RPMI7951 (cell line): ENCODE measurements around the gene DDA1. TPM values are rescaled to one million over a fixed set of nuclear protein-coding genes. Genes with fewer than 3 reads are reported as not detected.
A peak's percentile ranks its signal among the peaks of the same experiment; 100 is the strongest.

Source experiments
- DNase-seq: peaks from one replicate; pipeline ENCODE4 v3.0.0-alpha.2; 2012; ENCODE audit warnings: low read depth
- total RNA-seq: library from RNA; depleted of rRNA; stranded (reverse); fragments of >200 nt; shearing (Covaris generic); gene quantifications from 2 replicates; pipeline ENCODE4 v1.2.3, GENCODE V29; 2014

DDA1 gene
- total RNA-seq, 1 experiment from 2014 or later = 20.2 TPM

DNA sequence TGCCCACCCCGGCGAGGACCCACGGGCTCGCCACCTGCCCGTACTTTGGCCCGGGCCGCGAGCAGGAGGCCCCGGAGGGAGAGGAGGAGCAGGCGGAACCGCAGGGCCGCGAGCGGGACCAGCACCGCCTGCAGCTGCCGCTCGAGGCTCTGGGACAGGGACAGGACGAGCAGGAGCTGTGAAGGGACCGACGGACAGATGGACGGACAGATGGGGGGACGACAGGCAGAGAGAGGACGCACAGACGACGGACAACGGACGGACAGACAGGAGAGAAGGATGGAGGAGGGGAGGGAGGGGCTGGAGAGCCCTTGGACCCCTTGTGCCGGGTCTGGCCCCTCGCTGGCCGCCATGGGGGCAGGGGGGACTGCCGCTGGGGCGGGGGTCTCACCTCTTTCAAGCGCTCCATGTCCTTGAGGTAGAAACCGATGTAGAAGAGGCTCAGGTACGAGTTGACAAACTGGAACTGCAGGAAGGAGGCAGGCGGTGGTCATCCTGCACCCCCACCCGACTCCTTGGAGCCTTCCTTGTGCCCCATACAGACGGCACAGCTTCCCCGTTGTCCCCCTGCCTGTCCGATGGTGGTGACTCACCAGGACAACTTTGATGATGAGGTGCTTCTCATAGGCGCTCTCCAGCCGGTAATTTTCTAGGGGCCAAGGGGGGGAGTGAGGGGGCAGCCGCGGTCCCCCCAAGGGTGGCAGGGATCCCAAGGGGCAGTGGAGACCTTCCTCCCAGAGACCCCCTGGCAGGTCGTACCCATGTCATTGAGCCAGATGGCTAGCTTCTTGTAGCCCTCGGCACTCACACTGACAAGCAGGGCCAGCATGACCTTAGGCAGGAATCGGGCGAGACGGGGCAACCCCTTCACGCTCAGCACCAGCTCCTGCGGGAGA, 20.3 kb downstream of the DDA1 start:
- DNase-seq = no peak

DNA sequence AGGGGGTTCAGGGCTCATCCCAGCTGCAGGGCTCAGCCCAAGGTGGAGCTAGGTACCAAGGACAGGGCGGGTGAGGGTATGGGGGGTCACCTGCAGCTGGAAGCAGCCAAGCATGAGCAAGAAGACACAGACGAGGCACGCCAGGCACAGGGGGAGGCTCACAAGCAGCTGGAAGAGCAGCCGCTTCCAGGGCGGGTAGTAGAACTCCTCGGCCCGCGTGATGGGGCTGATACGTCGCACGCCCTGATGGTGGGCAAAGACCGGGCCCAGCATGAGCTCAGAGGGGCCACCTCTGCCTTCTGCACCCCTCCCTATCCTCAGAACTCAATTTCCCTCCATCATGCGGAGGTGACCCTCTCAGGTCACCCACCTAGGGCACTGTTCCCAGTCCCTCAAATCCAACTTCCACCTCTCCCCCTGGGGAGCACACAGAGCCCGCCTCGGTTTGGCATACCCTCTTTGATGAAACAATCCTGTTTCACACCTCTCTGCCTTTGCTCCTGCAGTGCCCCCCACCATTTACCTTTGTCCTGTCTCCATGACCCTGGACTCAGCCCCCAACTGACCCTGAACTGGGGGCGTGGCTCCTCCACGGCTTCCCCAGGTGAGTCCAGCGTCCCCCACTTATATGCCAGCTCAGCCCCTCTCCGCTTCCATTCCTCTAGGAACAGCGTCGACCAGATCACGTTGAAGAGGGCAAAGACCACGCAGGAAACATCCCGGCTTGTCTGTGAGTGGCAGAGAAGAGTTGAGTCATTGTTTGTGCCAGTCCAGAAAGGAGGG, 21.1 kb downstream of the DDA1 start:
- no peak for DNase-seq

DNA sequence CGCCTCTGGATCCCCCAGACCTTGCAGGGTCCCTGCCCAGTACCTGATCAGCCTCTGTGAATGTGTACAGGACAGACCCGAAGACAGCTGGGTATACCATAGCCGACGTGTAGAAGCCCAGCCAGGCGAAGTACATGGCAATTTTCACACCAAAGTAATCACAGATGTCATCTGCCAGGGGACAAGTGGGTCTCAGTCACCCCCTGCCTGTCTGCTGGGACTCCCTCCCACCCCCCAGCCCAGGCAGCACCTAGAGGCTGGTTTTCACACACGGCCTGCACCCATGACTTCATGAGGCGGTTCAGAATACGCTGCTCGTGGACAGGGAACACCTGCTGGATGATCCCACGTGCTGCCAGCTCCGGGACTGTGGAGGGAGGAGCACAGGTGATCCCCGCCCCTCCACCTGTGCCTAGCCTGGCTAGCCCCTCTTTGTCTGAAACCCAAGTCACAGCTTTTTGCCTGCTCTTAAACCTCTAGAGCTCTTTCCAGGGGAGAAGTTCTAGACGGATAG, 21.7 kb downstream of the DDA1 start:
- no peak for DNase-seq

DNA sequence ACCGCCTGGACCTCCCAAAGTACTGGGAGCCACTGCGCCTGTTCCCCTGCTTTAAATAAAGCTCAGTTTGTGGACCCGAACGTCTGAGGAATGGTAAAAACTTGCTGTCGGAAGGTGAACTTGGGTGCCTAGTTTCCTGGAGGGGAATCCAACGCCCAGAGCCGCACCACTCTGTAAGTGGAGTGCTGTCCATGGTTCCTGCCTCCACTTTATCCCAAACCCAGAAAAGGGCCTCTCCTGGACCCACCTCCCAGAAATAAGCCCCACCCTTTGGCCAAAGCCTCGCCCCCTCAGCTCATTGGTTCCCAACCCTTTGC, 23.0 kb downstream of the DDA1 start:
- no peak for DNase-seq

DNA sequence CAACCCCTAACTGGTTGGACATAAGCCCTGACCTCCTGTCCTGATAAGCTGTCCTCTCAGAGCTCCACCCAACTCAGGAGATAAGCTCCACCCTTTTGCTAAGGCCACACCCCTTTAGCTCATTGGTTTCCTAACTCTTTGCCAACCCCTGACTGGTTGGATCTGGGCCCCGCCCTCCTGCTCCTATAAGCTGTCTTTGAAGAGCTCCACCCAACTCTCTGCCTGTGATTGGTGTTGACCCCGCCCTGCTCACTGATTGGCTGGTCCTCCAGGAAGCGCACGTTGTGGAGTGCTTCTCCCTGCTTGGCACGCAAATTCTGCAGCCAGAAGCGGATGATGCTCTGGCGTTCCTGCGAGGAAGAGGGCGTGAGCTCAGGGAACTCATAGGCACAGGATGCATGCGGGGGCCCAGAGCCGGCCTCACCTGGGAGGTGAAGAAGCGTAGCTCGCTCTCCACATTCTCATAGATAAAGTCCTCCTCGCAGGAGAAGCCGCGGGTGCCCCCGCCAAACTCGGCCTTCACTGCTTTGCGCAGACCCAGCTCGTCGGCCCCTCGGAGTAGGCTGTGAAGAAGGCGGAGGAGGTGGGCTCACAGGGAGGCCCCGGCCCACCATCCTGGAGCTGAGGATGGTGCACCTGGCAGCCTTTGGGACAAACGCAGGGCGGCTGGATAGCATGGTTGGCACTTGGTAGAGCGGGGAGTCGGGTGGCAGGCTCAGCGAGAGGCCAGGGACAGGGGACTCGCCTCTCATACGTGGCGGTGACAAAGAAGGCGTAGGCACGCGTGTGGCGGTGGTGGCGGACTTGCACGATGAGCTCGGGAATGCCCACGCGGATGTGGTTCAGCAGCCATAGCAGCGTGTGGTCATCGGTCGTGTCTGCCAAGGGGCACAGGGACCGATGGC, 23.6 kb downstream of the DDA1 start:
- DNase-seq = peak; percentile 60

DNA sequence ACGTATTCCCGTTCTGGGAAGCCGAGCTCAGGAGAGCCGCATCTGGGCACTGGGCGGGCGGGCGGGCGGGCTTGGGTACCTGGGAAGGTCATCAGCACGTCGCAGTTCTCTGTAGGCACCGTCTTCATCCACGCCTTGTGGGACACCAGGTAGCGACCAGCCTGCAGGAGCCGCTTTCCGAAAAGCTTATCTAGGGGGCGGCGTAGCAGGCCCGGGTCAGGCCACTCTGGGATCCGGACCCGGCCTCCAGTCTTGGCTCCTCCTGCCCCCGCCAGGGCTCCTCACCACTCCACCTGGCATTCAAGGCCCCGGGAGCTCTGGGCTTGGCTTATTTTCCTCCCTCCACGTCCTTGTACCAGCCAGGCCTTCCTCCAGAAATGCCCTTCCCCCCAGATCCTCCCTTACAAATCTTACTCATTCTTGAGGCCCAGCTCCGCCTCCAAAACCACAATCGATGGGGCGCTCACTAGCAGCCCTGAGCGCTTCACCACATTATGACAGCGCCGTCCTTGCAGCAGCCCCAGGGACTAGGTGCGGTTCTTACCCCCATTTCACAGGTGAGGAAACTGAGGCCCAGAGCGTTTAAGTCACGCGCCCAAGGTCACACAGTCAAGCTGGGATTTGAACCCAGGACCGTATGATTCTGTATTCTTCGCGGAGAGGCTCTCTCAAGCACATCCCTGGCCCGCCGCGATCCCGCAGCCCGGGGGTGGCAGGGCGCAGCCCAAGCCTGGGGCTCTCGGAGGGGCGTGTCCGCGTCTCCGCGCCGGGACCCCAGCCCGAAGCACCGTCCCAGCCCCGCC, 24.4 kb downstream of the DDA1 start:
- DNase-seq = peak; percentile 89

DNA sequence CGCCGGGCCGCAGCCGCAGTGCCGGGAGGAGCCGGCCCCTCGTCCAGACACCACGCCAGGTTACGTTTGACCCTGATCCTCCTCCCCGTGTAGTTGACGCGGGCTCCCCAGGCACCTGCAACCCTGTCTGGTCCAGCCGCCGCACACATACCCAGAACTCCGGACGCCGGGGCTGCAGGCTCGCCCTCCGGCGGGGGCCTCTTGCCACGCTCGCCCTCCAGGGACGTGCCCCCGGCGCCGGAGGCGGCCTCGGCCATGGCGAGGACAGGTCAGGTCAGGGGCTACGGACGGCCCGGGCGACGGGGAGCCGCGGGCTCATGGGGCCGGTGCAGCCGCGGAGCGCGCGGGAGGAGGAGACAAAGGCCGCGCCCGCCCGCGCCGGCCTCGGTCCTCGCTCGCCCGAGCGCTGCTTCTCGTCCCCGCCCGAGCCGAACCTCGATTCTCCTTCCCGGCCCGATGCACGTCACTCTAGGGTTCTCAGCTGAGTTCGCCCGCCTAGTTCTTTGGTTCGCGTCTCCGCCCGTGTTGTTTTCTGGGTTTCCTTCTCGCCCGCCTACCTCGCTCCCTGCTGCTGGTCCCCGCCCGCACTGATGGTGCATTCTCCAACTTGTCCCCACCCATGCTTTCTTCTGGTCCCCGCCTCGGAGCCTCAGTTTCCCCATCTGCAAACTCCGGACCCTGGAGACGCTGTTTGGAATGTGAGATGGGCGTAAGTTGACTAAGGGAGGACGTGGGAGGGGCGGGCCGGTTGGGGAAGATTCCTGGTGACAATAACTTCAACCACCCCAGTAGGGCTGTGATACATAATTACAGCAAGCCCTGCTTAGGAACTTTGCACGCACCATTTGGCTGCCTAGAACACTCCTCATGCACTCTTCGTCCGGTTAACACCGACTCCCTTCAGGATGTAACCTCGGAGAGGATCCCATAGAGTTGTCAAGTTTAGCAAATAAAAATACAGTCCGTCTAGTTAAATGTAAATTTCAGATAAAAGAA, 25.3 kb downstream of the DDA1 start, which contains the start of gene ANO8:
Gene ANO8, minus strand, starts transcription at position 442 of the 996 bp plus-strand sequence. Its CDS starts 185 bp downstream, at position 257.
- peak; percentile 100 for DNase-seq

DNA sequence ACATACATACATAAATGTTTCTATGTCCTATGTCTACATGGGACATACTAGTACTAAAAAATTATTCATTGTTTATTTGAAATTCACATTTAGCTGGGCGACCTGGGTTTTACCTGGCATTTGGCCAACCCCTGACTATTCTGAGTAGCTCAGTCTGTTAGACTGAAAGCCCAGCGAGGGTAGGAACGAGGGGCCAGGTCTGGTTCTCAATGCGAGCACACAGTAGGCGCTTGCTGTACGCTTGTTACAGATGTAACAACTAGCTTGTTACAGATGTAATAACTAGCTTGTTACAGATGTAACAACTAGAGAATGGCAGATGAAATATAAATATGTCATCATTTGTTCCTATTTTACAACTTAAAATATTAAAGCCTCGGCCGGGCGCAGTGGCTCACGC, 26.2 kb downstream of the DDA1 start:
- no peak for DNase-seq

DNA sequence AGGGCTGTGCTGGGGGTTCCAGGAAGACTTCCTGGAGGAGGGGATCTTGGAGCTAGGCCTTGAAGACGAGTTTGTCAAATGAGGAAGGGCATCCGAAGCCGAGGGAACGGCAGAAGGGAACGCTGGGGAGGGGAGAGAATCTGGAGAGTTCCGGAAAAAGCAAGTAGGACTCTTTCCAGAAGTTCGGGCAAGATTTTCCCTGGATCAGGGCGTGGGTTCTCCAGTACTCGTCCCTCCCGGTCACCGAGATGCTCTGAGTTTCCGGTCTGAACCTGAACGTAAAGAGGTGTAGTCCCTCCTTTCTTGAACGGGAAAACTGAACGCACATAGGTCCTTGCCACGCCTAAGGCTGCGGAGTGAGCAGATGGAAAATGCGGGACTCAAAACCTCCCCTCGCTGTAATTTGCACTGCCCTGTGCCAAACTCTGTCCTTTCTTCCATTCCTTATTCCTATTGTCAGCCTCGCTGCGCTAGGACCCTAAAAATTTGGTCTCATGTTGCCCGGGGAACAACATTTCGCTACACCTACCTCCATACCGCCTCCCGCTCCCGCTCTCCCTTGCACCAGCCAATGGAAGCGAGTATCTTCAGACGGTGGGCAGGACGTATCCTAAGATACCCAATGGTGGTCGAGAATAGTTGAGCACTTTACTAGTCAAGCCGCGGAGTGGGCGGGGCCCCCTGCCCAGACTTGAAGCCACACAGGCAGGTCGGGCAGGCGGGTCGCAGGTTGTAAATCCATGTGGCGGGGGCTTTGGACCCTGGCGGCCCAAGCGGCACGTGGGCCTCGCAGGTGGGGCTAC, 27.7 kb downstream of the DDA1 start, which contains the start of gene GTPBP3:
Gene GTPBP3, plus strand, starts transcription at position 682 of the 803 bp plus-strand sequence. Its CDS starts 59 bp downstream, at position 741.
- DNase-seq = peak; percentile 99

DNA sequence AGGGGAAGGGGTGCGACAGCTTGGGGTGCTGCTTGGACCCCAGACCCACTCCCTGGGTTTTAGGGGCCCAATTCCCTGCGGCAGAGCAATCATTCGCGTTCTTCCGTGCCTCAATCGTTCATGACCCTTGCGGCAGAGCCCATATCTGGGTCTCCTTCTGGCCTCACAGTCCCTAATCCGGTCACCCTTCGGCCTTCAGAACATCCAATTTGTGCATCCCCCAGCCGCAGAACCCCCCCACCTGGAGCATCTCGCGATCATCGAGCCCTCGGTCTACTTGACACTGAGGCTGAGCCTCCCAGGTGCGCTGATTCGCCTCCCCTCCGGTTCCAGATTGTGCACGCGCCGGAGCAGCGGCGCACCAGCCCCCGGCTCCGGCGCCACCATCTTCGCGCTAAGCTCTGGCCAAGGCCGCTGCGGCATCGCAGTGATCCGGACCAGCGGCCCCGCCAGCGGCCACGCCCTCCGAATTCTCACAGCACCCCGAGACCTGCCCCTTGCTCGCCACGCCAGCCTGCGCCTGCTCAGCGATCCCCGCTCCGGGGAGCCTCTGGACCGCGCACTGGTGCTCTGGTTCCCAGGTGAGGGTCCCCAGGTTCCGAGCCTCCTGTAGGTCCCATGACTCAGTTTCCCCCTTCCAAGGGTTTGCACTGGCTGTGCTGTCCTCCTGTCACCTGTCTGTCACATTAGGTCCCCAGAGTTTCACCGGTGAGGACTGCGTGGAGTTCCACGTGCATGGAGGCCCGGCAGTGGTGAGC, 28.5 kb downstream of the DDA1 start:
- DNase-seq = peak; percentile 35

DNA sequence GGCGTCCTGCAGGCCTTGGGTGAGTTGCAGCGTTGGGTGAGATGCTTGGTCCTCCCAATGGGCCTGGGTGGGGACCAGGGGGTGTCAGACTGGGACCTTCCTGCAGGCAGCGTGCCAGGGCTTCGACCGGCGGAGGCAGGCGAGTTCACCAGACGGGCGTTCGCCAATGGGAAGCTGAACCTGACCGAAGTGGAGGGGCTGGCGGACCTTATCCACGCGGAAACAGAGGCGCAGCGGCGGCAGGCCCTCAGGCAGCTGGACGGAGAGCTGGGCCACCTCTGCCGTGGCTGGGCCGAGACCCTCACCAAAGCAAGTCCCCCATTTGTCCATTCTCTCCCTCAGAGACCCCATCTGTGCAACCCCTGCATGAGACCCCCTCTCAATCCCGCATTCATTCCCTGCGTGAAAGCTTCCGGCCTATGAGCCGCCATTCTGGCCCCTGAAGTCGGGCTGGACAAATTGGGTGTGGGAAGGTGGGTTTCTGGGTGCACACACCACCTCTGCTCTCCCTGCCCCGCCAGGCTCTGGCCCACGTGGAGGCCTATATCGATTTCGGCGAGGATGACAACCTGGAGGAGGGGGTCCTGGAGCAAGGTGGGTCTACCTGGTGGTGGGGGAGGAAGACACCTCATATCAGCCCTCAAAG, 29.2 kb downstream of the DDA1 start:
- DNase-seq = no peak

DNA sequence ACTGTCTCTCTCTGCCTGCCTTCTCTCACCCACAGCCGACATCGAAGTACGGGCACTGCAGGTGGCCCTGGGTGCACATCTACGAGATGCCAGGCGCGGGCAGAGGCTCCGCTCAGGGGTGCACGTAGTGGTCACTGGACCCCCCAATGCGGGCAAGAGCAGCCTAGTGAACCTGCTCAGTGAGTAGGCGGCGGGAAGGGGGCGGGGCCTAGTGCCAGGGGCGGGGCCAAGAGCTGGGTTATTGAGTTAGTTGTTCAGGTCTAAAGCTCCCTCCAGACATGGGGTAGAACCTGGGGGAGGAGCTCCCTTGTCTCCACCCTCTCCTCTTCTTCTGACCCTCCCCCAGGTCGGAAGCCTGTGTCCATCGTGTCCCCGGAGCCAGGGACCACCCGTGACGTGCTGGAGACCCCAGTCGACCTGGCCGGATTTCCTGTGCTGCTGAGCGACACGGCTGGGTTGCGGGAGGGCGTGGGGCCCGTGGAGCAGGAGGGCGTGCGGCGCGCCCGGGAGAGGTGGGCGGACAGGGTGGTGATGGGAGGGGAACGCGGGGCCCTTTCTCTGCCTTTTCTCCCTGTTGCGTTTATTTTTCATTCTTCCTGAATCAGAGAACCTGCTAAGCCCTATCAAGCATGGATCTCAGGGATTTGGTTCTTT, 29.9 kb downstream of the DDA1 start:
- DNase-seq = no peak

DNA sequence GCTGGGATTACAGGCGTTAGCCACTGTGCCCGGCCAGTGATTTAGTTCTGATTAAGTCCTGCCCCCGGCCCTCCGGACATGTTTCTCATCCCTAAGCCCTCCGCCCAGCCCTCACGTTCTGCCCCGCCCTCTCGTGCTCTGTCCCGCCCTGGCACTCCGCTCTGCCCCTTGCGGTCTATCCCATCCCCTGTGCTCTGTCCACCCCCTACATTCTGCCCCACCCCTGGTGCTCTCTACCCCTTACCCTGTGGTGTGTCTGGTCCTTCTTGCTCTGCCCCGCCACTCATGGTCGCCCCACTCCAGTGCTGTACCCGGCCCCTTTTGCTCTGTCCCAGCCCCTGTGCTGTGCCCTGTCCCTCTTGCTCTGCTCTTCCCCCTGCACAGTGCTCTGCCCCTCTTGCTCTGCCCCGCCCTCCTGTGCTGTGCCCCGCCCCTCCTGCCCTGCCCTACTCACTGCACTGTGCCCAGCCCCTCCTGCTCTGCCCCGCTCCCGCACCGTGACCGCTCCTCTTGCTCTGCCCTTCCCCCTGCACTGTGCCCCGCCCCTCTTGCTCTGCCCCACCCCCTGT, 31.0 kb downstream of the DDA1 start:
- DNase-seq = no peak

DNA sequence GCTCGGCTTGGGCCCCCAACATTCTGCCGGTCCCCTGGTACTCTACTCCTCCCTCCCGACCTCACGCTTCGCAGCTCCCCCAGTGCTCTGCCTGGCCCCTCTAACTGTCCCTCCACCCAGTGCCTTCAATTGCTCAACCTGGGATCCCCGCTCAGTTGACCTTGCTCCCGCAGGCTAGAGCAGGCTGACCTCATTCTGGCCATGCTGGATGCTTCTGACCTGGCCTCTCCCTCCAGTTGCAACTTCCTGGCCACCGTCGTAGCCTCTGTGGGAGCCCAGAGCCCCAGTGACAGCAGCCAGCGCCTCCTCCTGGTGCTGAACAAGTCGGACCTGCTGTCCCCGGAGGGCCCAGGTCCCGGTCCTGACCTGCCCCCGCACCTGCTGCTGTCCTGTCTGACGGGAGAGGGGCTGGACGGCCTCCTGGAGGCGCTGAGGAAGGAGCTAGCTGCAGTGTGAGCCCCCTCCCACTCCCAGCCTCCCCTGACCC, 31.6 kb downstream of the DDA1 start:
- DNase-seq = no peak

DNA sequence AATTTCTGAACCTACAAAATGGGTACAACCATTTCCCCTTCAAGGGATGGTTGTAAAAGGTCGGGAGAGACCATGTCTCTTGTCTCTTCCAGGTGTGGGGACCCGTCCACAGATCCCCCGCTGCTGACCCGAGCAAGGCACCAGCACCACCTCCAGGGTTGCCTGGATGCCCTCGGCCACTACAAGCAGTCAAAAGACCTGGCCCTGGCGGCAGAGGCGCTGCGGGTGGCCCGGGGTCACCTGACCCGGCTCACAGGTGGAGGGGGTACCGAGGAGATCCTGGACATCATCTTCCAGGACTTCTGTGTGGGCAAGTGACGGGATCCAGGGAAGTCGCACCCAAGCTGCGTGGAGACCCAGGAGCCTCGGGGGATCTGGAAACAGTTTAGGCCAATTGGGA, 32.0 kb downstream of the DDA1 start:
- DNase-seq = no peak

DNA sequence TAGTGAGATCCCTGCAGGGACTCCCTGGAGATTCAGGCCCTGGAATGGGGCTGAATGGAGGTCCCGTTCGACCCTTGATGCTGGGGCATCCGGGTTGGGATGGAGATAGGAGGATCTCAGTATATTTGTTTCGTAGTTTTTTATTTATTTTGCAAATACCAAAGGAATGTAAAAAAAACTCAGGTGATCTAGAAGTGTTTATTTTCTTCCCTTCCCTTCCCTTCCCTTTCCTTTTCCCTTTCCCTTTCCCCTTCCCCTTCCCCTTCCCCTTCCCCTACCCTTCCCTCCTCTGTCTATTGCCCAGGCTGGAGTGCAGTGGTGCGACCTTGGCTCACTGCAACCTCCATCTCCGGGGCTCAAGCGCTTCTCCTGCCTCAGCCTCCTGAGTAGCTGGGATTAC, 32.5 kb downstream of the DDA1 start:
- DNase-seq = no peak
